GM12801 (cell line): ENCODE results near the gene KIF13A.

Source experiments
- TF ChIP-seq, protein P1 (sequence below): IDR thresholded peaks from one replicate; pipeline ENCODE4 v1.5.1; 2011; ENCODE audit warnings: control low read depth; ENCODE audit not compliant: insufficient read length; ENCODE audit errors: extremely low read depth

KIF13A gene

DNA sequence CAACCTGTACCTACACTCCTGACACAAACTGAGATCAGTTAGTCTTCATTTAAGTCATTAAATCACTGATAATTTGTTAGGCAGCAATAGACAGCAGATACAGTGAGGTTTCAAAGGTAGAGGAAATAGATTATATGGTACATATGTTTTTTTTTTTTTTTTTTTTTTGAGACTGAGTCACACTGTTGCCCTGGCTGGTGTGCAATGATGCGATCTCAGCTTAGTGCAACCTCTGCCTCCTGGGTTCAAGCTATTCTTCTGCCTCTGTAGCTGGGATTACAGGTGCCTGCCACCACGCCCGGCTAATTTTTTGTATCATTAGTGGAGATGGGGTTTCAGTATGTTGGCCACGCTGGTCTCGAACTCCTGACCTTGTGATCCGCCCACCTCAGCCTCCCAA, 38.2 kb upstream of the KIF13A start:
- TF ChIP-seq, protein P1, sequence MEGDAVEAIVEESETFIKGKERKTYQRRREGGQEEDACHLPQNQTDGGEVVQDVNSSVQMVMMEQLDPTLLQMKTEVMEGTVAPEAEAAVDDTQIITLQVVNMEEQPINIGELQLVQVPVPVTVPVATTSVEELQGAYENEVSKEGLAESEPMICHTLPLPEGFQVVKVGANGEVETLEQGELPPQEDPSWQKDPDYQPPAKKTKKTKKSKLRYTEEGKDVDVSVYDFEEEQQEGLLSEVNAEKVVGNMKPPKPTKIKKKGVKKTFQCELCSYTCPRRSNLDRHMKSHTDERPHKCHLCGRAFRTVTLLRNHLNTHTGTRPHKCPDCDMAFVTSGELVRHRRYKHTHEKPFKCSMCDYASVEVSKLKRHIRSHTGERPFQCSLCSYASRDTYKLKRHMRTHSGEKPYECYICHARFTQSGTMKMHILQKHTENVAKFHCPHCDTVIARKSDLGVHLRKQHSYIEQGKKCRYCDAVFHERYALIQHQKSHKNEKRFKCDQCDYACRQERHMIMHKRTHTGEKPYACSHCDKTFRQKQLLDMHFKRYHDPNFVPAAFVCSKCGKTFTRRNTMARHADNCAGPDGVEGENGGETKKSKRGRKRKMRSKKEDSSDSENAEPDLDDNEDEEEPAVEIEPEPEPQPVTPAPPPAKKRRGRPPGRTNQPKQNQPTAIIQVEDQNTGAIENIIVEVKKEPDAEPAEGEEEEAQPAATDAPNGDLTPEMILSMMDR = no peak

DNA sequence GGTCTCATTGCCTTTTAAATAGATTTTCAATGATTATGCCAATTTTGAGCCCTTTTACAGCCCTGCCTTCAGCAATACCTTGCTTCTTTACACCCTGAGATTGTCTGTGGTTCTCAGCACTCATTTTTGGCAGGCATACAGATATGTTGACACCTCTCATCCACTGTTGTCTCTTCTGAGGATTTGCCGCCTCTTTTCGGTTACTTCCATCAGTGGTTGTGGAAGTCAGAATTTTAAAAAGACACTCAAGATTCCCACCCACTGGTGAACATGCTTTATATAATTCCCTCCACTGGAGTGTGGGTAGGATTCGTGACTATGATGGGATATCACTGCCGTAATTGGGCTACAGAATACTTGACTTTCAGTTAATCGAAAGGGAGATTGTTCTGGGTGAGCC, 37.4 kb upstream of the KIF13A start:
- TF ChIP-seq, protein P1 = no peak

DNA sequence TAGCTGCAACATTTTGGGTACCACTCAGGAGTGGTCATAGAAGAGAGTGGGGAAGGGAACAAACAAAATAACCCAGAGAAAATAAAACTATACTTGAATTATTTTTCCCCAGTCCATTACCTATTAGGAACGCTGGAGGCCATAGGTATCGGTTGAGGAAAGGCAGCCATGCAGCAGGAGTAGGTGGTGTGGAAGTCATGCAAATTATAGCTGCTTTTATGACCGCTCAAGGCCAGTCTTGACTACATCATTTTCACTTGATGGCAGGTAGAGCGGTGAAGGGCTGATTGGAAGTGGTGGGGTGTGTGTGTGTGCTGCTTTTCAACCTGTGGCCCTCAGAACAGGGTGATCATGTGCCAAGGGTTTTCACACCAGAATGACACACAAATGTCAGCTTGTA, 36.5 kb upstream of the KIF13A start:
- TF ChIP-seq, protein P1 = no peak

DNA sequence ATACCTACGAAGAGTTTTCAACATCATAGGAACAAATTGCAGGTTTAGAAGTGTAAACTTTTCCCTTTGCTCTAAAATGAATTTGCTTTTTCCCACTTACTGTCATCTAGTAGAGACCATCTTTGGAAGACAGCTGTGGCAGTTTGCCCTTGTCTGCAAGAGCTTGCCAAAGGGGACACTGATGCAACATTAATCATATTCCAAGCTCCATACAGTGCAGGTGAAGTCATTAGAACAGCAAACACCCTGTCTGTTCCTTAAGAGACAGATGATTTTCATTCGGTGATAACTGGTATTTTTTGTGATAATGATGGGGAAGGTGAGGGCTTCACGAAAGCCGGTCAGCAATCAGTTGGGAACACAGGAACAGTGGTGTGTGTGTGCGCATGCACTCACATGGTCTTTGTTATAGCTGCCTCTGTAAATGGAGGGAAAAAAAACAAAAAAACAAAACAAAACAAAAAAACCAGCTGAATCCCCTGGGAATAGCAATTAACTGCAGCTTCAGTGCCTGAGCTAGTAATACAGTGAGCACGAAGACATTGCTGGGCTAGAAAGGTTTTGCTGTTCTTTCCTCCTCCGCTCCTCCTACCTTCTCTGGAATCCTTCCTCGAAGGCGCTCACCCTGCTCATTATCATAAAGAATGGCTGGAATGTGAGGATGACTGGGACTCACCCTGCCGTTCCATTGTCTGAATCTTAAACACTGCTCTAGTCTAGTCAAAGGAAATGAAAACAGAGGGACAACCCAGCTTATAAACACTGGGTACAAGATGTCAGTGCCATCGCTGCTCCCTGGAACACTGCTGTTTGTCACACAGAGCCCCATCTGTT, 35.2 kb upstream of the KIF13A start:
- TF ChIP-seq, protein P1 = no peak

DNA sequence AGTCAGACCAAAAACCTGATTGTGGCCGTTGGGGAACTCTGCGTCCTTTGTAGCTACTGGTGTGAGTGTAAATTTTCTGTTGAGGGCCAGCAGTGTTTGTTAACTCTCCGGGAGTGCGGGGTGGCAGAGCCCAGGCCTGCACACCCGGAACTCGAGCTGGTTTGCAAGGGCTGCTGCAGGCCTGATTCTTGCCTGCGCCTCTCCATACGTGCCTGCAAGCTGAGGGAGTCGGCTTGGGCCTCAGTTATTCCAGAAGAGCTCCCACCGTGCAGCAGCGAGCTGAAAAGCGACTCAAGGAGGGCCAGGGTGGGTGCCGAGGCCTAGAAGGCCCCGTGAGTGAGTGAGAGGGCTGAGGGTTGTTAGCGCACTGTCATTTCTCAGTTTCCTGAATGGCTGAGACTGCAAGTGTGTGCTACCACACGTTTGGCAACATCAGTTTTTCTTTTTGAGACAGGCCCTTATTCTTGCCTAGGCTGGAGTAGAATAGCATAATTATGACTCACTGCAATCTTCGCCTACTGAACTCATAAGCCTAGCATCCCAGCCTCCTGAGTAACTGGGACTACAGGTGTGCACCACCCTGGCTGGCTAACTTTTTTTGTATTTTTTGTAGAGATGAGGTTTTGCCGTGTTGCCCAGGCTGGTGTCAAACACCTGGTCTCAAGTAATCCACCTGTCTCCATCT, 33.9 kb upstream of the KIF13A start:
- TF ChIP-seq, protein P1 = no peak

DNA sequence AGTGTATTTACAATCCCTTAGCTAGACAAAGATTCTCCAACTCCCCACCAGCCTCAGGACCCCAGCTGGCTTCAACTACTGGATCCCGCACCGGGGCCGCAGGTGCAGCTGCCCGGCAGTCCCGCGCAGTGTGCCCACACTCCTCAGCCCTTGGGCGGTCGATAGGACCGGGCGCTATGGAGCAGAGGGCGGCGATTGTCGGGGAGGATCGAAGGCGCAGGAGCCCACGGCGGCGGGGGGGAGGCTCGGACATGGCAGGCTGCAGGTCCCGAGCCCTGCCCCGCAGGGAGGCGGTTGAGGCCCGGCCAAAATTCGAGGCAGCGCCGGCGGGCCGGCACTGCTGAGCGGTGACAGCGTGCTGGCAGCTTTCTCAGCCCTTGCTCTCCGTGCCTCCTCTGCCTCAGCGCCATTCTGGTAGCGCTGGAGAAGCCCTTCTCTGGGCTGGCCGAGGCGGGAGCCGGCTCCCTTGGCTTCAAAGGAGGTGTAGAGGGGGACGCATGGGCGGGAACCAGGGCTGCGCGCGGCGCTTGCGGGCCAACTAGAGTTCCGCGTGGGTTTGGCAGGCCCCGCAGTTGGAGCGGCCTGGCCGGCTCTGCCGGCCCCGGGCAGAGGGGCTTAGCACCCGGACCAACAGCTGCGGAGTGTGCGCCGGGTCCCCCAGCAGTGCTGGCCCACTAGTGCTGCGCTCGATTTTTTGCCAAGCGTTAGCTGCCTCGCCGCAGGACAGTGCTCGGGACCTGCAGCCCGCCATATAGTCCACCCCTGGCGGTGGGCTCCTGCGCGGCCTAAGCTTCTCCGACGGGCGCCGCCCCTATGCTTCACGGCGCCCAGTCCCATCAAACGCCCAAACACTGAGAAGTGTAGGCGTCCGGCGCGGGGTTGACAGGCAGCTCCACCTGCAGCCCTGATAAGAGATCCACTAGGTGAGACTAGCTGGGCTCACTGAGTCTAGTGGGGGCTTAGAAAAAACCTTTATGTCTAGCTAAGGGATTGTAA, 32.4 kb upstream of the KIF13A start:
- TF ChIP-seq, protein P1 = no peak

DNA sequence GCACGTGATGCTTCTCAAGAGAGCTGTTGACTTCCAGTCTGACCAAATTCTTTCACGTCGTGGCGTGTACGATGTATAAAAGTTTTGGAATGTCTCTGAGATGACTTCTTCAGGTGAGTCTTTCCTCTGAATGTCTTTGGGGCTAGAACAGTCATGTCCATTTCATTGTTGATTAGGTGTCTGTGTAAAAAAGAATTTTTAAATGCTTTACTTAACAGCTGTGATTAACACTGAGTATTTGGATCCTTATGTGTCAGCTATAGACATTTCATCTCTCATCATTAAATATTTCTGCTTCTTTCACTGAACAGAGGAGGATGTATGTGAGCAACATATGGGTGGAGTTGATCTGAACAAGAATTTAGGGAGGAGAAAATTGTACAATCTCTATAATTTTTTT, 29.3 kb upstream of the KIF13A start:
- TF ChIP-seq, protein P1 = no peak
